Upper lobe of left lung (tissue), 6 donors: ENCODE measurements around the gene LTBP1. TPM values are rescaled to one million over a fixed set of nuclear protein-coding genes. Genes with fewer than 3 reads are reported as not detected.

Experiments used
- ATAC-seq, 2 donors: fragments of 200-7000 bp; cut with Tn5 transposase; one replicate each; pipeline ENCODE4 v1.9.1; 2022; ENCODE audit warnings: mild to moderate bottlenecking in 2 of 2, moderate library complexity in 2 of 2; ENCODE audit not compliant: low FRiP score in 2 of 2
- DNase-seq, 2 donors: peaks; one replicate each; pipeline ENCODE4 v3.0.0-alpha.2; 2019 to 2020
- H3K27ac ChIP-seq, 4 donors: fragments of 200-600 bp; sonication (generic); one replicate each; pipeline ENCODE4 v1.5.1; 2016 to 2019
- H3K27me3 ChIP-seq, 4 donors: fragments of 200-600 bp; sonication (generic); one replicate each; pipeline ENCODE4 v1.5.1; 2017 to 2019
- H3K36me3 ChIP-seq, 4 donors: fragments of 200-600 bp; sonication (generic); one replicate each; pipeline ENCODE4 v1.5.1; 2016 to 2019
- H3K4me1 ChIP-seq, 4 donors: fragments of 200-600 bp; sonication (generic); one replicate each; pipeline ENCODE4 v1.5.1; 2018 to 2019
- H3K4me3 ChIP-seq, 4 donors: fragments of 200-600 bp; sonication (generic); one replicate each; pipeline ENCODE4 v1.5.1; 2017 to 2019; ENCODE audit warnings: mild to moderate bottlenecking in 2 of 4, moderate library complexity in 1 of 4
- H3K9me3 ChIP-seq, 4 donors: fragments of 200-600 bp; sonication (generic); one replicate each; pipeline ENCODE4 v1.5.1; 2018 to 2019
- EP300 ChIP-seq, 4 donors: sonication (generic); formaldehyde crosslinking; IDR thresholded peaks; one replicate each; pipeline ENCODE4 v1.5.1; 2017; ENCODE audit warnings: antibody characterized with exemption in 4 of 4, control low read depth in 2 of 4
- POLR2A ChIP-seq, 4 donors: fragments of 450-650 bp; IDR thresholded peaks; one replicate each; pipeline ENCODE4 v1.5.1; 2016 to 2017; ENCODE audit warnings: antibody characterized with exemption in 4 of 4, mild to moderate bottlenecking in 2 of 4
- POLR2AphosphoS5 ChIP-seq, 2 donors: sonication (generic); formaldehyde crosslinking; IDR thresholded peaks; one replicate each; pipeline ENCODE4 v1.5.1; 2017; ENCODE audit warnings: antibody characterized with exemption in 2 of 2
- WGBS, 2 donors: methylation state at CpG; one replicate each; pipeline ENCODE4 v1.1.5; 2017 to 2018; 5-methylcytosine and 5-hydroxymethylcytosine counted together
- total RNA-seq, 6 donors: library from RNA; depleted of rRNA in 4 of 6; stranded (reverse); fragments of >200 nt in 4 of 6; gene quantifications; one replicate each; pipeline versions ENCODE4 v1.1.0 to v1.2.1, GENCODE V29; 2016 to 2021
- TF ChIP-seq, protein P1 (sequence below), 6 experiments: fragments of 450-650 bp in 4 of 6; fragments of 200-600 bp in 2 of 6; sonication (generic) in 2 of 6; IDR thresholded peaks; one replicate each; pipeline ENCODE4 v1.5.1; 2016 to 2019; ENCODE audit warnings: antibody characterized with exemption in 6 of 6
- donor health status: DM: no; HTN: no; CAD: no; lungs with moderate emphysema.
- donor health status: DM: no; HTN: yes; CAD: no; lungs with severe emphysema.

LTBP1 gene
- total RNA-seq, 6 donors from 2014 or later, result 11.5 to 45.0 (median 27.1) TPM

DNA sequence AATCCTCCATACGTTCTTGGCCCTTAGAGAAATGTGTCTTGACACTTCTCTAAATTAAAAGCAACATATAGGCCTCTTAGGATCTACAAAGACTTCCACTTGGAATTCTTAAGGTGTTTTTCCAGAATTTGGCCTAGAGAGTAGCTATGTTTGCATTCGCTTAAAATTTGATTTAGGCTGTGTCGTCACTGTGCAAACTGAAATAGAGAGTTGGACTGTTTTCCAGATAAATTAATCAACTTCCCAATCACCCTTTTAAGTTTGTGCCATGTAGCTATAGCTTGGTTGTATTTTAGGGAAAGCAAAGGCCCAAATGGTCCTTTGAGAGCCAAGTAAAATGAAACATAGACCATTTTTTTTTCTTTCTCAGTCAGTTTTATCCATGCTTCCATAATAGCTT is 401.1 kb downstream of the LTBP1 start:
- Histone ChIP-seq H3K36me3 (no peaks in the 10 kb centered on the region), H3K9me3 (no peaks in the 10 kb centered on the region), H3K27me3 (no peaks in the 10 kb centered on the region), H3K4me3 (no peak overlapping the region), H3K27ac (no peak overlapping the region), H3K4me1 (no peaks in the 10 kb centered on the region)
- TF ChIP-seq POLR2A (IDR thresholded peaks at IDR 0.05) (no peak), POLR2AphosphoS5 (IDR thresholded peaks at IDR 0.05) (no peak), EP300 (IDR thresholded peaks at IDR 0.05) (no peak)
- TF ChIP-seq, protein P1, sequence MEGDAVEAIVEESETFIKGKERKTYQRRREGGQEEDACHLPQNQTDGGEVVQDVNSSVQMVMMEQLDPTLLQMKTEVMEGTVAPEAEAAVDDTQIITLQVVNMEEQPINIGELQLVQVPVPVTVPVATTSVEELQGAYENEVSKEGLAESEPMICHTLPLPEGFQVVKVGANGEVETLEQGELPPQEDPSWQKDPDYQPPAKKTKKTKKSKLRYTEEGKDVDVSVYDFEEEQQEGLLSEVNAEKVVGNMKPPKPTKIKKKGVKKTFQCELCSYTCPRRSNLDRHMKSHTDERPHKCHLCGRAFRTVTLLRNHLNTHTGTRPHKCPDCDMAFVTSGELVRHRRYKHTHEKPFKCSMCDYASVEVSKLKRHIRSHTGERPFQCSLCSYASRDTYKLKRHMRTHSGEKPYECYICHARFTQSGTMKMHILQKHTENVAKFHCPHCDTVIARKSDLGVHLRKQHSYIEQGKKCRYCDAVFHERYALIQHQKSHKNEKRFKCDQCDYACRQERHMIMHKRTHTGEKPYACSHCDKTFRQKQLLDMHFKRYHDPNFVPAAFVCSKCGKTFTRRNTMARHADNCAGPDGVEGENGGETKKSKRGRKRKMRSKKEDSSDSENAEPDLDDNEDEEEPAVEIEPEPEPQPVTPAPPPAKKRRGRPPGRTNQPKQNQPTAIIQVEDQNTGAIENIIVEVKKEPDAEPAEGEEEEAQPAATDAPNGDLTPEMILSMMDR (IDR thresholded peaks at IDR 0.05), result no peak
- WGBS, 2 donors, result 73 to 80% methylated on average over 3 of the region's 3 CpGs
- no peak for ATAC-seq
- DNase-seq, result no peak

DNA sequence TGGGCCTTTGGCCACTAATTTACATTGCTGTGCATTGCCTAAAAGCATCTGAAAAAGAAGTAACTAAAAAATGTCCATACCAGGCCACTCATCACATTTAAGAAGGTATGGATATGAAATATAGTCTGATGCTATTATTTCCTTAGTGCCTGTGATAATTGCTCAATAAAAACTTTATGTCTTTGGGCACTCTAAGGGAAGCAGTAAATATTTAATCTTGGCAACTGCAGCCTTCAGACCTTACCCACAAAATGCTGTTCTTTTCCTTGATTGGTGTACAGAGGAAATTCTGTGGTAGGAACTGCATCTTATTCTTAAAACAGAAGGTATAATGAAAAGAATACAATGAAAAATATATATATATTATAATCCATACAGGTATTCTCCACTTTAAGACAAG is 403.9 kb downstream of the LTBP1 start:
- Histone ChIP-seq H3K4me1 (no peaks in the 10 kb centered on the region), H3K4me3 (no peak overlapping the region), H3K9me3 (peaks cover 0 to under 1% (median under 1%) of the 10 kb centered on the region in 4 donors), H3K27me3 (no peaks in the 10 kb centered on the region), H3K27ac (no peak overlapping the region), H3K36me3 (no peaks in the 10 kb centered on the region)
- TF ChIP-seq EP300 (IDR thresholded peaks at IDR 0.05) (no peak), POLR2A (IDR thresholded peaks at IDR 0.05) (no peak), POLR2AphosphoS5 (IDR thresholded peaks at IDR 0.05) (no peak)
- TF ChIP-seq, protein P1 (IDR thresholded peaks at IDR 0.05), result no peak
- ATAC-seq, result no peak
- no peak for DNase-seq

DNA sequence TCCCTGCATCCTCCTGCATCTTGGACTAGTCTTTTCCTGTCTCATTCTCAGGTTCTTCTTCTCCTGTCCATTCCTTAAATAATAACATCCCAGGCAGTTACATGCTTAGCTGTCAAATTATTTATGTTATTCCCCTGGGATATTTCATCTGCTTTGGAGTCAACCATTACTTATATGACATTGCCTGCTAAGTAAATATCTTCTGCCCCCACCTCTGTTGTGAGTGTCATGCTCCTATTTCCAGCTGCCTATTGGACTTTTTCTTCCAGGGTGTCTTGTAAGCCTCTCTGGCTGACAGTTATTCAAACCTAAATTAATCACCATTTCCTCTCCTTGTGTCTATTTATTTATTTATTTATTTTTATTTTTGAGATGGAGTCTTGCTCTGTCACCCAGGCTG is 405.0 kb downstream of the LTBP1 start:
- no peaks in the 10 kb centered on the region for H3K36me3 ChIP-seq
- DNase-seq, result no peak

DNA sequence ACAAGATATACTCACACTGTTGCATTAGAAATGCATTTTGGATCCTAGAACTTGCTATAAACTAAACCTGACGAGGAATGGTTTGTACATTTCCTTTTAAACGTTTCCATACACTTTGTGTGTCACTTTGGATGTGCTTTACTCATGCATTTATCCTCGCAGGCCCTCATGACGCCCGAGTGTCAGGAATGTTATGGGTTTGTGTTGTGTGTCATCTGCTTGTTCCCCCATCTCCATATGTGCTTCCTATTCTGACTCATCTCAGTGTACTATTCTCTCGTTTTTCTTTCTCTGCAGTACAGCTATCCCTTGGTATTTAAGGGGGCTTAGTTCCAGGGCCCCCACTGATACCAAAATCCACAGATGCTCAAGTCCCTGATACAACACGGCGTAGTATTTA is 408.2 kb downstream of the LTBP1 start:
- Histone ChIP-seq H3K4me1 (no peaks in the 10 kb centered on the region), H3K9me3 (peaks cover 0 to 14% (median 6%) of the 10 kb centered on the region in 4 donors), H3K27me3 (no peaks in the 10 kb centered on the region), H3K4me3 (no peak overlapping the region), H3K36me3 (no peaks in the 10 kb centered on the region), H3K27ac (no peak overlapping the region)
- DNase-seq (no peak), ATAC-seq (no peak)
- TF ChIP-seq, protein P1 (IDR thresholded peaks at IDR 0.05), result no peak
- TF ChIP-seq POLR2A (IDR thresholded peaks at IDR 0.05) (no peak), EP300 (IDR thresholded peaks at IDR 0.05) (no peak), POLR2AphosphoS5 (IDR thresholded peaks at IDR 0.05) (no peak)
- 93% methylated on average over 8 of the region's 8 CpGs for WGBS, 2 donors

More for the DNA sequence above, 405.0 kb downstream of the LTBP1 start:
- no peak for ATAC-seq
- TF ChIP-seq POLR2AphosphoS5 (IDR thresholded peaks at IDR 0.05) (no peak), EP300 (IDR thresholded peaks at IDR 0.05) (no peak), POLR2A (IDR thresholded peaks at IDR 0.05) (no peak)
- Histone ChIP-seq H3K9me3 (peaks cover 0 to 12% (median 6%) of the 10 kb centered on the region in 4 donors), H3K4me1 (no peaks in the 10 kb centered on the region), H3K27ac (no peak overlapping the region), H3K4me3 (no peak overlapping the region), H3K27me3 (no peaks in the 10 kb centered on the region)

DNA sequence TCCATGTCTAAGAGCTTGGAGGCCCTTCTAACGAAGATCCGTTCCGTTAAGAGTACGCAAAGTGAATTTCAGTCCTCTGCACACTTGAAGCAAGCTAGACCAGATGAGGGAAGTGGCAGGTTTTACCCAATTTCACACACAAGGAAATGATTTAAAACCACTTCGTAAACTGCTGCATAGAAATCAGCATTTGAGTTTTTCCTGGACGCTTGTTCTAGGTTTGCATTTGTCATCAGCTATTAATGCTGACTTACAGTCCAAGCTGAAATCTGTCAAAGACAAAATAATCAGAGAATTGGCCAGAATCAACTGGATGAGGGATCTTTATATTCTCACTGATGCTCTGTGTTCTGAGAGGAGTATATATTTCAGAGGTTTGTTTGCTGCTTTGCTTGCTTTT is 412.1 kb downstream of the LTBP1 start:
- Histone ChIP-seq H3K9me3 (peaks cover 0 to 14% (median 6%) of the 10 kb centered on the region in 4 donors), H3K36me3 (no peaks in the 10 kb centered on the region), H3K4me3 (no peak overlapping the region), H3K4me1 (no peaks in the 10 kb centered on the region), H3K27ac (no peak overlapping the region), H3K27me3 (no peaks in the 10 kb centered on the region)
- DNase-seq (no peak), ATAC-seq (no peak)
- TF ChIP-seq EP300 (IDR thresholded peaks at IDR 0.05) (no peak), POLR2AphosphoS5 (IDR thresholded peaks at IDR 0.05) (no peak), POLR2A (IDR thresholded peaks at IDR 0.05) (no peak)
- TF ChIP-seq, protein P1 (IDR thresholded peaks at IDR 0.05), result no peak
- 72 to 82% methylated on average over 6 of the region's 6 CpGs for WGBS, 2 donors
